Mesenchymal stem cell (in vitro differentiated cells and primary cell): Measurements from ENCODE around the gene SMIM41.

Source experiments
- DNase-seq: peaks from one replicate; pipeline ENCODE4 v3.0.0-alpha.2; 2013
- H2AFZ ChIP-seq: one replicate; pipeline ENCODE4 v1.6.1; 2013; ENCODE audit warnings: low read depth, mild to moderate bottlenecking, control low read depth, inconsistent platforms, low read length, moderate library complexity
- H2AK5ac ChIP-seq: 2 replicates; pipeline ENCODE4 v1.6.1; 2013; ENCODE audit warnings: low read length, moderate library complexity, mild to moderate bottlenecking, inconsistent platforms; ENCODE audit not compliant: severe bottlenecking
- H2BK120ac ChIP-seq: one replicate; pipeline ENCODE4 v1.6.1; 2013; ENCODE audit warnings: low read depth, mild to moderate bottlenecking, inconsistent platforms, low read length, moderate library complexity
- H2BK12ac ChIP-seq, 2 experiments: one replicate each; pipeline ENCODE4 v1.6.1; 2013; ENCODE audit warnings: inconsistent platforms in 2 of 2, low read length in 2 of 2, mild to moderate bottlenecking in 2 of 2, moderate library complexity in 2 of 2, control low read depth in 1 of 2
- H2BK15ac ChIP-seq: one replicate; pipeline ENCODE4 v1.6.1; 2013; ENCODE audit warnings: mild to moderate bottlenecking, low read depth, inconsistent platforms; ENCODE audit not compliant: poor library complexity, severe bottlenecking
- H2BK5ac ChIP-seq: 2 replicates; pipeline ENCODE4 v1.6.1; 2013; ENCODE audit warnings: low read depth, mild to moderate bottlenecking, low read length, control low read depth, inconsistent platforms; ENCODE audit not compliant: poor library complexity, severe bottlenecking
- H3K14ac ChIP-seq, 2 experiments: one replicate each; pipeline ENCODE4 v1.6.1; 2013; ENCODE audit warnings: inconsistent platforms in 2 of 2, low read length in 2 of 2, control low read depth in 1 of 2, mild to moderate bottlenecking in 1 of 2, moderate library complexity in 1 of 2
- H3K18ac ChIP-seq, 2 experiments: one replicate each; pipeline ENCODE4 v1.6.1; 2013; ENCODE audit warnings: inconsistent platforms in 2 of 2, low read length in 2 of 2, control low read depth in 1 of 2, low read depth in 1 of 2, mild to moderate bottlenecking in 1 of 2
- H3K23ac ChIP-seq, 2 experiments: one replicate each; pipeline ENCODE4 v1.6.1; 2013; ENCODE audit warnings: inconsistent platforms in 2 of 2, low read length in 2 of 2, mild to moderate bottlenecking in 2 of 2, moderate library complexity in 2 of 2, control low read depth in 1 of 2
- H3K27ac ChIP-seq: 2 replicates; pipeline ENCODE4 v1.5.1; 2013; ENCODE audit warnings: mild to moderate bottlenecking, moderate library complexity, low read length, control low read depth, inconsistent platforms; ENCODE audit not compliant: poor library complexity, severe bottlenecking
- H3K27me3 ChIP-seq, 2 experiments: 2 replicates each; pipeline versions ENCODE4 v1.6.1 to v1.7.0; 2013; ENCODE audit warnings: low read length in 2 of 2, mild to moderate bottlenecking in 2 of 2, moderate library complexity in 2 of 2, control low read depth in 1 of 2, inconsistent platforms in 1 of 2; ENCODE audit not compliant: control insufficient read depth in 1 of 2, insufficient read depth in 1 of 2
- H3K36me3 ChIP-seq, 2 experiments: 2 replicates each; pipeline versions ENCODE4 v1.6.1 to v1.7.0; 2013; ENCODE audit warnings: low read length in 2 of 2, control low read depth in 1 of 2, inconsistent platforms in 1 of 2, low read depth in 1 of 2, mild to moderate bottlenecking in 1 of 2; ENCODE audit not compliant: insufficient read depth in 2 of 2, control insufficient read depth in 1 of 2
- H3K4ac ChIP-seq, 2 experiments: one replicate each; pipeline ENCODE4 v1.6.1; 2013; ENCODE audit warnings: inconsistent platforms in 2 of 2, low read length in 2 of 2, mild to moderate bottlenecking in 2 of 2, moderate library complexity in 2 of 2, control low read depth in 1 of 2, low read depth in 1 of 2
- H3K4me1 ChIP-seq: 2 replicates; pipeline ENCODE4 v1.6.1; 2013; ENCODE audit warnings: low read depth, low read length, control low read depth; ENCODE audit not compliant: control insufficient read depth, insufficient read depth
- H3K4me2 ChIP-seq: 2 replicates; pipeline ENCODE4 v1.6.1; 2013; ENCODE audit warnings: low read length, mild to moderate bottlenecking, inconsistent platforms; ENCODE audit not compliant: poor library complexity, severe bottlenecking
- H3K4me3 ChIP-seq, 2 experiments: 2 replicates each; pipeline versions ENCODE4 v1.5.1 to v1.7.0; 2013; ENCODE audit warnings: low read length in 2 of 2, mild to moderate bottlenecking in 2 of 2, control low read depth in 1 of 2, low read depth in 1 of 2; ENCODE audit not compliant: insufficient read depth in 1 of 2
- H3K79me1 ChIP-seq: replicated peaks from 2 replicates; pipeline ENCODE4 v1.6.1; 2013; ENCODE audit warnings: mild to moderate bottlenecking, control low read depth, low read length, inconsistent platforms; ENCODE audit not compliant: poor library complexity, severe bottlenecking
- H3K9ac ChIP-seq: 2 replicates; pipeline ENCODE4 v1.7.0; 2013; ENCODE audit warnings: mild to moderate bottlenecking, low read length, moderate library complexity
- H3K9me3 ChIP-seq: 2 replicates; pipeline ENCODE4 v1.7.0; 2013; ENCODE audit warnings: mild to moderate bottlenecking, low read length; ENCODE audit not compliant: control insufficient read depth
- H4K8ac ChIP-seq: one replicate; pipeline ENCODE4 v1.6.1; 2013; ENCODE audit warnings: inconsistent platforms, mild to moderate bottlenecking, low read length, moderate library complexity
- H4K91ac ChIP-seq: one replicate; pipeline ENCODE4 v1.6.1; 2013; ENCODE audit warnings: mild to moderate bottlenecking, low read length, inconsistent platforms
- WGBS: methylation state at CpG from one replicate; pipeline ENCODE4 v1.1.7; 2013; ENCODE audit warnings: mixed read lengths; 5-methylcytosine and 5-hydroxymethylcytosine counted together

The SMIM41 gene

DNA sequence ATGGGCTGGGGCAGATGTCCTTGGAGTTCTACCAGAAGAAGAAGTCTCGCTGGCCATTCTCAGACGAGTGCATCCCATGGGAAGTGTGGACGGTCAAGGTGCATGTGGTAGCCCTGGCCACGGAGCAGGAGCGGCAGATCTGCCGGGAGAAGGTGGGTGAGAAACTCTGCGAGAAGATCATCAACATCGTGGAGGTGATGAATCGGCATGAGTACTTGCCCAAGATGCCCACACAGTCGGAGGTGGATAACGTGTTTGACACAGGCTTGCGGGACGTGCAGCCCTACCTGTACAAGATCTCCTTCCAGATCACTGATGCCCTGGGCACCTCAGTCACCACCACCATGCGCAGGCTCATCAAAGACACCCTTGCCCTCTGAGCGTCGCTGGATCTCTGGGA, 2.7 kb upstream of the SMIM41 start:
- H3K9me3 ChIP-seq: no peaks in the 10 kb centered on the region
- DNase-seq: no peak
- H2BK5ac ChIP-seq: no peak overlapping the region
- no peak overlapping the region for H4K8ac ChIP-seq
- H3K4ac ChIP-seq: no peak overlapping the region
- H2AFZ ChIP-seq: no peak overlapping the region
- H3K4me1 ChIP-seq: peaks cover 26% of the 10 kb centered on the region
- H3K23ac ChIP-seq: no peak overlapping the region
- H3K79me1 ChIP-seq: peaks cover 56% of the 10 kb centered on the region
- H3K36me3 ChIP-seq: peaks cover 68 to 74% of the 10 kb centered on the region in 2 experiments
- no peak overlapping the region for H3K4me3 ChIP-seq
- no peak overlapping the region for H2BK120ac ChIP-seq
- no peaks in the 10 kb centered on the region for H3K27me3 ChIP-seq
- H2BK12ac ChIP-seq: no peak overlapping the region
- H2AK5ac ChIP-seq: no peak overlapping the region
- no peak overlapping the region for H3K9ac ChIP-seq
- 97% methylated on average over 16 of the region's 16 CpGs for WGBS
- H4K91ac ChIP-seq: no peak overlapping the region
- no peak overlapping the region for H3K18ac ChIP-seq
- no peak overlapping the region for H3K4me2 ChIP-seq
- no peak overlapping the region for H2BK15ac ChIP-seq
- no peak overlapping the region for H3K14ac ChIP-seq
- no peak overlapping the region for H3K27ac ChIP-seq

DNA sequence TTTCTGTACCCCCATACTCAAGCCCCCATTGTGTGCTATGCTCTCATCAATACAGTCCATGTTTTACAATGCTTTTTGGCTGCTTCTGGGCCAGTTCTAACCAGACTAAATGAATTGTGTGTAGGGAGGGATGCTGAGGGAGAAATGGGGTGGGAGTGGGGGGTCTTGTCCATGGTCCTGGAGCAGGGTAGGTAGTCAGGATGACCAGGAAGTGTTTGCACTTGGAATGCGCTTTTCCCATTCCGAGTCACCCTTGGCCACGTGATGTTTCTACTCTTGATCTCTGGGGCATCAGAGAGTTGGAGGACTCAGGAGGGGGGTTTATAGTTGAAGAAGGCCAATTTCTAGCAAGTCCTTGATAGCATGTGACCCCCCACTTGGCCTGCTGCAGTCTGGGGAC, 1.2 kb upstream of the SMIM41 start:
- H3K4me2 ChIP-seq: no peak overlapping the region
- no peak overlapping the region for H2BK12ac ChIP-seq
- H2BK120ac ChIP-seq: no peak overlapping the region
- no peak overlapping the region for H4K8ac ChIP-seq
- no peak overlapping the region for H3K4ac ChIP-seq
- no peak overlapping the region for H3K23ac ChIP-seq
- 76% methylated on average over 3 of the region's 3 CpGs for WGBS
- H2AFZ ChIP-seq: no peak overlapping the region
- no peak overlapping the region for H3K14ac ChIP-seq
- H3K27ac ChIP-seq: no peak overlapping the region
- H3K4me1 ChIP-seq: peaks cover 39% of the 10 kb centered on the region
- H3K9ac ChIP-seq: no peak overlapping the region
- H2AK5ac ChIP-seq: no peak overlapping the region
- no peak overlapping the region for H4K91ac ChIP-seq
- no peak overlapping the region for H2BK15ac ChIP-seq
- H2BK5ac ChIP-seq: no peak overlapping the region
- H3K18ac ChIP-seq: no peak overlapping the region
- no peak overlapping the region for H3K4me3 ChIP-seq
- no peak for DNase-seq
- H3K27me3 ChIP-seq: no peaks in the 10 kb centered on the region
- H3K36me3 ChIP-seq: peaks cover 56 to 70% of the 10 kb centered on the region in 2 experiments
- H3K79me1 ChIP-seq: peaks cover 56% of the 10 kb centered on the region
- no peaks in the 10 kb centered on the region for H3K9me3 ChIP-seq

- peak overlapping the region in 1 of 2 experiments; percentile 37 for H2BK12ac ChIP-seq
- peak overlapping the region; percentile 39 for H4K8ac ChIP-seq
- DNase-seq: peak; percentile 47
- H2BK120ac ChIP-seq: peak overlapping the region; percentile 24
- peaks cover 22% of the 10 kb centered on the region for H3K4me1 ChIP-seq
- no peak overlapping the region for H3K4me3 ChIP-seq
- peaks cover 0 to 9% of the 10 kb centered on the region in 2 experiments for H3K27me3 ChIP-seq
- peaks cover 42% of the 10 kb centered on the region for H3K79me1 ChIP-seq
- peak overlapping the region; percentile 48 to 67 for H3K18ac ChIP-seq
- no peak overlapping the region for H2BK5ac ChIP-seq
- H3K4ac ChIP-seq: peak overlapping the region; percentile 35 to 69
- no peak overlapping the region for H3K9ac ChIP-seq
- H4K91ac ChIP-seq: peak overlapping the region; percentile 28
- H3K9me3 ChIP-seq: no peaks in the 10 kb centered on the region
- H3K14ac ChIP-seq: peak overlapping the region in 1 of 2 experiments; percentile 74
- H2BK15ac ChIP-seq: peak overlapping the region; percentile 45
- H3K27ac ChIP-seq: no peak overlapping the region
- H3K23ac ChIP-seq: no peak overlapping the region
- 73% methylated on average over 9 of the region's 10 CpGs for WGBS
- H3K4me2 ChIP-seq: no peak overlapping the region
- no peak overlapping the region for H2AFZ ChIP-seq
- no peak overlapping the region for H2AK5ac ChIP-seq
- H3K36me3 ChIP-seq: peaks cover 34 to 47% of the 10 kb centered on the region in 2 experiments
Observed at GRCh38 chr12:52080403-52081251, 1.1 kb downstream of the SMIM41 start.

GRCh38 chr12:52081263-52081733, 1.8 kb downstream of the SMIM41 start:
- 50% methylated on average over 3 of the region's 9 CpGs for WGBS

More at GRCh38 chr12:52081263-52081733, 1.8 kb downstream of the SMIM41 start:
- H2BK15ac ChIP-seq: peak overlapping the region; percentile 92
- H3K27ac ChIP-seq: no peak overlapping the region
- no peak overlapping the region for H2AFZ ChIP-seq
- peak overlapping the region in 1 of 2 experiments; percentile 79 for H3K14ac ChIP-seq
- peaks cover 22% of the 10 kb centered on the region for H3K4me1 ChIP-seq
- H3K4me2 ChIP-seq: no peak overlapping the region
- H2BK5ac ChIP-seq: no peak overlapping the region
- H2BK120ac ChIP-seq: peak overlapping the region; percentile 65
- no peak overlapping the region for H3K4me3 ChIP-seq
- H3K9ac ChIP-seq: peak overlapping the region; percentile 55
- H3K9me3 ChIP-seq: no peaks in the 10 kb centered on the region
- no peak overlapping the region for H3K23ac ChIP-seq
- peak overlapping the region; percentile 90 for H4K91ac ChIP-seq
- peak overlapping the region; percentile 50 for H4K8ac ChIP-seq
- peaks cover 29 to 42% of the 10 kb centered on the region in 2 experiments for H3K36me3 ChIP-seq
- peak overlapping the region in 1 of 2 experiments; percentile 68 for H2BK12ac ChIP-seq
- H2AK5ac ChIP-seq: no peak overlapping the region
- DNase-seq: peak; percentile 40
- H3K4ac ChIP-seq: peak overlapping the region; percentile 24 to 25
- peaks cover 0 to 16% of the 10 kb centered on the region in 2 experiments for H3K27me3 ChIP-seq
- H3K18ac ChIP-seq: peak overlapping the region; percentile 63 to 67
- peaks cover 38% of the 10 kb centered on the region for H3K79me1 ChIP-seq
